RWPE1 (cell line): ENCODE results near the gene ARHGAP40.

Experiments
- CTCF ChIA-PET: fragments of 350-600 bp; sonication (Branson Sonifier 250); formaldehyde crosslinking; extraction: SDS; loops from one replicate; lab custom pipeline; 2021; lab: Yijun Ruan, JAX
- POLR2A ChIA-PET: fragments of 400-600 bp; formaldehyde crosslinking; extraction: SDS; loops from one replicate; lab custom pipeline; 2020; ENCODE audit warnings: antibody characterized with exemption; ENCODE audit not compliant: low non-redundant PET; lab: Yijun Ruan, JAX
- DNase-seq: peaks from one replicate; pipeline ENCODE4 v3.0.0; 2012; ENCODE audit warnings: low spot score
- H3K27ac ChIP-seq: fragments of 450-650 bp; 2 replicates; pipeline ENCODE4 v1.5.1; 2017
- TF ChIP-seq, protein P1 (sequence below): fragments of 450-650 bp; conservative IDR thresholded peaks from 2 replicates; pipeline ENCODE4 v1.5.1; 2017; ENCODE audit warnings: low read depth, mild to moderate bottlenecking

The ARHGAP40 gene

DNA sequence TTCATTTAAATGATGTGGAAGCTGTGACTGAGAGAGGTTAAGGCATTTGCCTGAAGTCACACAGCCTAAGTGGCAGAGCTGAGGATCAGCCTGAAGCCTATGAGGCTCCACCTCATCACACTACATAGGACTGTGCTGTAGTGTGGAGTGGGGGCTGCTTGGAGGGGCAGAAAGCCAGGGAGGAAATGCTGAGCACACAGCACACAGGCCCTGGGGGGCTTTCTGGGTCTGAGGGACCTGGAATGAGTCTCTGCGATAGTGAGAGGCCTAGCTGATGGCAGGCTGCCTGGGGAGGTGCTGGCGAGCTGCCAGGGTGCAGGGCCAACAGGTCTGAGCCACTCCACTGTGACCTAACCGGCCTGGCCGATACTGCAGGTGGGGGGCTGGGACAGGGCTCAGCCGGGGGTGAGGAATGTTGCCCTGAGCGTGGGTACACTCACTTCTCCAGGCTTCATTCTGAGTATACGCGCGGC is 2.2 kb upstream of the ARHGAP40 start:
- peak; percentile 71 for DNase-seq
- TF ChIP-seq, protein P1, sequence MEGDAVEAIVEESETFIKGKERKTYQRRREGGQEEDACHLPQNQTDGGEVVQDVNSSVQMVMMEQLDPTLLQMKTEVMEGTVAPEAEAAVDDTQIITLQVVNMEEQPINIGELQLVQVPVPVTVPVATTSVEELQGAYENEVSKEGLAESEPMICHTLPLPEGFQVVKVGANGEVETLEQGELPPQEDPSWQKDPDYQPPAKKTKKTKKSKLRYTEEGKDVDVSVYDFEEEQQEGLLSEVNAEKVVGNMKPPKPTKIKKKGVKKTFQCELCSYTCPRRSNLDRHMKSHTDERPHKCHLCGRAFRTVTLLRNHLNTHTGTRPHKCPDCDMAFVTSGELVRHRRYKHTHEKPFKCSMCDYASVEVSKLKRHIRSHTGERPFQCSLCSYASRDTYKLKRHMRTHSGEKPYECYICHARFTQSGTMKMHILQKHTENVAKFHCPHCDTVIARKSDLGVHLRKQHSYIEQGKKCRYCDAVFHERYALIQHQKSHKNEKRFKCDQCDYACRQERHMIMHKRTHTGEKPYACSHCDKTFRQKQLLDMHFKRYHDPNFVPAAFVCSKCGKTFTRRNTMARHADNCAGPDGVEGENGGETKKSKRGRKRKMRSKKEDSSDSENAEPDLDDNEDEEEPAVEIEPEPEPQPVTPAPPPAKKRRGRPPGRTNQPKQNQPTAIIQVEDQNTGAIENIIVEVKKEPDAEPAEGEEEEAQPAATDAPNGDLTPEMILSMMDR, result no peak
- POLR2A ChIA-PET, result no interaction called here
- no peak overlapping the region for H3K27ac ChIP-seq
- CTCF ChIA-PET, result interaction anchor here (0.6 kb wide), 2 partner anchors 330 to 363 kb away, joined by 3 read pairs; partner anchors contain the start of gene DHX35

DNA sequence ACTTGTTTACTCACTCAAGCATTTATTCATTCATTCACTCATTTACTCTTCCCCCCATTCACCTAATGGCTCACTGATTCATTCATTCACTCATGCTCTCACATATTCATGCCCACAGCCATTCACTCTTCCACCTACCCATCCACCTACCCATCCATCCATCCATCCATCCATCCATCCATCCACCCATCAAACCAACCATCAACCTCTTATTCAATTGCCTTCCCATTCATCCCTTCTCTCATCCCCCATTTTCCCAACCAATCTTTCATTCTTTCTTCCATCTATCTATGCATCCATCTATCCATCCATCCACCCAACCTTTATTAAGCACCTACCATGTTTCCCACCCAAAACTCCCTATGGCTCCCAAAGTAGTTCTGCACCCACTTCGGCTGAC is 1.6 kb upstream of the ARHGAP40 start:
- POLR2A ChIA-PET, result no interaction called here
- CTCF ChIA-PET, result no interaction called here
- no peak for DNase-seq
- H3K27ac ChIP-seq, result no peak overlapping the region
- TF ChIP-seq, protein P1, result no peak

DNA sequence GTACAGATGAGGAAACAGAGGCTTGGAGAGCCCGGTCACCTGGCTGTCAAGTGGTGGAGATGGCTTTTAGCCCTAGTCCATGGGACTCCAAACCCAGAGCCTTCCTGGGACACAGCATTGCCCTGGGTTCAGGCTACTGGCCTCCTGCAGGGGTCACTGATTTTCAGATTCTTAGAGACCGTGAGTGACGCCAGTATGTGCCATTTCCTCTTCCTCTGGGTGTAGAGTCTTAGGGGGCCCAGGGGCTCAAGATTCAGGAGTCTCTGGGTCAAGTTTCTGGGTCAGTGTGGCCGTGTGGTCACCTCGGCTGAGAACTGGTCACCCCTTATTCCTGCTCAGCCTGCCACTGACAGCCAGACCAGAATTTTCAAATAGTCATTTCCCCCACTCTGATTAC is 574 bp downstream of the ARHGAP40 start:
- TF ChIP-seq, protein P1, result no peak

DNA sequence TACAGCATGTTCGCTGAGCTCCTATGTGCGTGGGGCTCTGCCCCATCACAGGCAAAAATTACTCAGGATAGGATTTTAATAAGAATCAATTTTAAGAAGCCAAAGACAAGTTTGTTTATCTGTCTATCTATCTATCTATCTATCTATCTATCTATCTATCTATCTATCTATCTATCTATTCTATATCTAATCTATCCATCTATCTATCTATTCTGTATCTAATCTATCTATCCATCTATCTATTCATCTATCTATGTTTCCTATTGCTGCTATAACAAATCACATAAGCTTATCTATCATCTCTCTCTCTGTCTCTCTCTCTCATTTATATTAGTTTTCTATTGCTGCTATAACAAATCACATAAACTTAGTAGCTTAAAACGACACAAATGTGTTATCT is 1.7 kb downstream of the ARHGAP40 start:
- ChIA-PET POLR2A (interaction anchor here (1.4 kb wide), 1 partner anchor 14 kb away, joined by 5 read pairs; no protein-coding TSS in a partner anchor), CTCF (interaction anchor here (0.7 kb wide), 1 partner anchor 403 kb away, joined by 6 read pairs; no protein-coding TSS in a partner anchor)
- no peak for DNase-seq
- H3K27ac ChIP-seq, result no peak overlapping the region
- TF ChIP-seq, protein P1, result no peak

More for the DNA sequence above, 574 bp downstream of the ARHGAP40 start:
- ChIA-PET POLR2A (no interaction called here), CTCF (no interaction called here)
- DNase-seq, result no peak
- H3K27ac ChIP-seq, result no peak overlapping the region

DNA sequence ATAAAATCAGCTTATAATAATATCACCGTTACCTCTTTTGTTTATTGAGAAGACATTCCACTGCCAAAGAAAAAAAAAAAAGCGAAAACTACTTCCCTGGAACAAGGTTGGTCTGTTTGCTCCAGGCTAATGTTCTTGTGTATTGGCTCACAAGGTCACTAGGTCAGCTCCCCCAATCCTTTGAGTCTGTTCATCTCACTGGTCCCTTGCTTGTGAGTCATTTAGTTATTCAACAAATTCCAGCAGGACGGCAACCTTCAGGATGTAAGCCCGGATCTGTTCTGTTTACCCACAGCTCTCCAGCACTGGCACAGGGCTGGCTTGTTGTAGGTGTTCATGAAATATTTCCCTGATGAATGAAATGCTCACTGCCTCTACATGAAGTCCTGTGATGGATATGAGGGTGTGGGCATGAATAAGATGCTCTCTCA is 3.3 kb downstream of the ARHGAP40 start:
- no peak overlapping the region for H3K27ac ChIP-seq
- CTCF ChIA-PET, result interaction anchor here (0.6 kb wide), 2 partner anchors 21 to 145 kb away, joined by 3 read pairs; no protein-coding TSS in a partner anchor
- DNase-seq, result peak; percentile 99

DNA sequence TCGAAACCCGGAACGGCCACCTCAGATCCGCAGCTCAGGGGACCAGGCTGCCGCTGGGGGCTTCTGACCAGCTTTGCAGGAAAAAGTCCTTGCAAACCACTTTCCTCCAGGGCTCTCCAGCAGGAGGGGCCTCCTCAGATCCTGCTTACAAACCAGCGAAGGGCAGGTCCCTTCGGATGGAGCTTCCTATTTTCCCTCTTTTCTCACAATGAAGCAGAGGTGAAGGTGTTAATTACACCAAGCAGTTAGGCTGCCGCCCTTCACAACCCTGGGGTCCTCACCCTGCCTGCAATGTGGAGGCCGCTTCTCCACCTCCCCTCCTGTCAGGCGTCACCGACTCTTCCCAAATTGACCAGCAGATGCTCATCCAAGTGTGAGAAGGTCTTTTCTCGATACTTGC is 5.7 kb downstream of the ARHGAP40 start:
- CTCF ChIA-PET, result interaction anchor here (0.6 kb wide), 1 partner anchor 286 kb away, joined by 3 read pairs; no protein-coding TSS in a partner anchor
- no peak for DNase-seq
- TF ChIP-seq, protein P1, result no peak
- POLR2A ChIA-PET, result no interaction called here
- H3K27ac ChIP-seq, result no peak overlapping the region

More for the DNA sequence above, 3.3 kb downstream of the ARHGAP40 start:
- TF ChIP-seq, protein P1, result no peak
- POLR2A ChIA-PET, result interaction anchor here (1.4 kb wide), 1 partner anchor 12 kb away, joined by 5 read pairs; no protein-coding TSS in a partner anchor
